Measurements from ENCODE around the gene CDH12.

The CDH12 gene

GRCh38 chr5:21802100-21802499 lies 1051.0 kb downstream of the CDH12 start:
- Histone ChIP-seq H3K4me2 (ENCODE audit: low read length) (no peak overlapping the region), H3K4me1 (ENCODE audit: low read length) (peaks cover 4% of the 10 kb centered on the region; the same call in 1 of the 2 replicates), H2AFZ (ENCODE audit: low read depth, low read length) (no peak overlapping the region), H4K20me1 (ENCODE audit: insufficient read depth, low read length) (no peaks in the 10 kb centered on the region), H3K79me2 (ENCODE audit: low read length) (no peaks in the 10 kb centered on the region), H3K27me3 (ENCODE audit: low read depth, low read length) (no peaks in the 10 kb centered on the region), H3K27ac (ENCODE audit: low read length) (no peak overlapping the region), H3K9ac (ENCODE audit: low read length) (no peak overlapping the region), H3K4me3 (ENCODE audit: low read length) (no peak overlapping the region), H3K36me3 (replicated peaks; ENCODE audit: low read depth, low read length) (no peaks in the 10 kb centered on the region), H3K9me3 (ENCODE audit: insufficient read depth, low read length) (no peaks in the 10 kb centered on the region)
- TF ChIP-seq, protein P1, sequence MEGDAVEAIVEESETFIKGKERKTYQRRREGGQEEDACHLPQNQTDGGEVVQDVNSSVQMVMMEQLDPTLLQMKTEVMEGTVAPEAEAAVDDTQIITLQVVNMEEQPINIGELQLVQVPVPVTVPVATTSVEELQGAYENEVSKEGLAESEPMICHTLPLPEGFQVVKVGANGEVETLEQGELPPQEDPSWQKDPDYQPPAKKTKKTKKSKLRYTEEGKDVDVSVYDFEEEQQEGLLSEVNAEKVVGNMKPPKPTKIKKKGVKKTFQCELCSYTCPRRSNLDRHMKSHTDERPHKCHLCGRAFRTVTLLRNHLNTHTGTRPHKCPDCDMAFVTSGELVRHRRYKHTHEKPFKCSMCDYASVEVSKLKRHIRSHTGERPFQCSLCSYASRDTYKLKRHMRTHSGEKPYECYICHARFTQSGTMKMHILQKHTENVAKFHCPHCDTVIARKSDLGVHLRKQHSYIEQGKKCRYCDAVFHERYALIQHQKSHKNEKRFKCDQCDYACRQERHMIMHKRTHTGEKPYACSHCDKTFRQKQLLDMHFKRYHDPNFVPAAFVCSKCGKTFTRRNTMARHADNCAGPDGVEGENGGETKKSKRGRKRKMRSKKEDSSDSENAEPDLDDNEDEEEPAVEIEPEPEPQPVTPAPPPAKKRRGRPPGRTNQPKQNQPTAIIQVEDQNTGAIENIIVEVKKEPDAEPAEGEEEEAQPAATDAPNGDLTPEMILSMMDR (IDR thresholded peaks at IDR 0.05; ENCODE audit: low read depth, low read length) = no peak
- no peak for TF ChIP-seq EZH2phosphoT487 (IDR thresholded peaks at IDR 0.05; ENCODE audit: low read depth)

DNA sequence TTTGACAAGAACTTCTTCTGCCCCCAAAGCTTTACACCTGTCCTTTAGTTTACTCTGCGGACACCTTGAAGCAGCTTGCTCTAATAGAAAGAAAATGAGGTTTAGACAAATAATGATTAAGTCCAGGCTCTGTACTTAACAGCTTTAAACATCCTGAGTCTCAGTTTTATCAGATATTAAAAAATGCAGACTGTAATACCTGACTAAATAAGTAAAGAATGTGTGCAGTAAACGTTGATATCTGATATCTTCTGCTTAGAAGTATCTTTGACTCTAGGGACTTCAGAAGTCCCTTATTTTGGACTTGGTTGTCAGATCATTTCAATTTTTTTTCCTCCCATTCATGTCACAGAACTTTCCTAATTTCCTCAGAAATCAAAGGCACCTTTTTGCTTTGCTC lies 1060.4 kb downstream of the CDH12 start:
- Histone ChIP-seq H3K36me3 (replicated peaks; ENCODE audit: low read depth, low read length) (no peaks in the 10 kb centered on the region), H3K4me1 (ENCODE audit: low read length) (no peaks in the 10 kb centered on the region), H3K4me3 (ENCODE audit: low read length) (no peak overlapping the region), H2AFZ (ENCODE audit: low read depth, low read length) (no peak overlapping the region), H3K27me3 (ENCODE audit: low read depth, low read length) (no peaks in the 10 kb centered on the region), H3K27ac (ENCODE audit: low read length) (no peak overlapping the region), H3K9ac (ENCODE audit: low read length) (no peak overlapping the region), H3K4me2 (ENCODE audit: low read length) (no peak overlapping the region), H3K9me3 (ENCODE audit: insufficient read depth, low read length) (no peaks in the 10 kb centered on the region), H4K20me1 (ENCODE audit: insufficient read depth, low read length) (no peaks in the 10 kb centered on the region), H3K79me2 (ENCODE audit: low read length) (no peaks in the 10 kb centered on the region)
- TF ChIP-seq, protein P1 (IDR thresholded peaks at IDR 0.05; ENCODE audit: low read depth, low read length) = no peak
- TF ChIP-seq EZH2phosphoT487 (IDR thresholded peaks at IDR 0.05; ENCODE audit: low read depth) = no peak

GRCh38 chr5:21791304-21791703 lies 1061.8 kb downstream of the CDH12 start:
- no peaks in the 10 kb centered on the region for H3K36me3 ChIP-seq (replicated peaks; ENCODE audit: low read depth, low read length)
- no peaks in the 10 kb centered on the region for H3K9me3 ChIP-seq (ENCODE audit: insufficient read depth, low read length)
- H3K9ac ChIP-seq (ENCODE audit: low read length) = no peak overlapping the region
- H3K4me1 ChIP-seq (ENCODE audit: low read length) = no peaks in the 10 kb centered on the region
- H2AFZ ChIP-seq (ENCODE audit: low read depth, low read length) = no peak overlapping the region
- H3K27me3 ChIP-seq (ENCODE audit: low read depth, low read length) = no peaks in the 10 kb centered on the region
- no peaks in the 10 kb centered on the region for H4K20me1 ChIP-seq (ENCODE audit: insufficient read depth, low read length)
- H3K27ac ChIP-seq (ENCODE audit: low read length) = no peak overlapping the region
- H3K79me2 ChIP-seq (ENCODE audit: low read length) = no peaks in the 10 kb centered on the region
- no peak for TF ChIP-seq EZH2phosphoT487 (IDR thresholded peaks at IDR 0.05; ENCODE audit: low read depth)
- H3K4me2 ChIP-seq (ENCODE audit: low read length) = no peak overlapping the region
- H3K4me3 ChIP-seq (ENCODE audit: low read length) = no peak overlapping the region

GRCh38 chr5:21784487-21784886 lies 1068.7 kb downstream of the CDH12 start:
- no peaks in the 10 kb centered on the region for H3K4me1 ChIP-seq (ENCODE audit: low read length)
- TF ChIP-seq, protein P1 (IDR thresholded peaks at IDR 0.05; ENCODE audit: low read depth, low read length) = no peak
- no peak for TF ChIP-seq EZH2phosphoT487 (IDR thresholded peaks at IDR 0.05; ENCODE audit: low read depth)
- H3K79me2 ChIP-seq (ENCODE audit: low read length) = no peaks in the 10 kb centered on the region
- H3K4me2 ChIP-seq (ENCODE audit: low read length) = no peak overlapping the region
- no peaks in the 10 kb centered on the region for H3K9me3 ChIP-seq (ENCODE audit: insufficient read depth, low read length)
- H2AFZ ChIP-seq (ENCODE audit: low read depth, low read length) = no peak overlapping the region
- H3K27ac ChIP-seq (ENCODE audit: low read length) = no peak overlapping the region
- H3K9ac ChIP-seq (ENCODE audit: low read length) = no peak overlapping the region
- H3K27me3 ChIP-seq (ENCODE audit: low read depth, low read length) = no peaks in the 10 kb centered on the region
- no peak overlapping the region for H3K4me3 ChIP-seq (ENCODE audit: low read length)
- H4K20me1 ChIP-seq (ENCODE audit: insufficient read depth, low read length) = no peaks in the 10 kb centered on the region
- H3K36me3 ChIP-seq (replicated peaks; ENCODE audit: low read depth, low read length) = no peaks in the 10 kb centered on the region
